ENCODE measurements around the gene MSI1.

- TF ChIP-seq CTCF (IDR thresholded peaks at IDR 0.05; ENCODE audit: insufficient read depth, low read length, poor library complexity, severe bottlenecking), result no peak
- TF ChIP-seq EZH2phosphoT487 (conservative IDR thresholded peaks at IDR 0.05; ENCODE audit: low read length), result no peak
These were observed 4.7 kb upstream of the MSI1 start for GRCh38 chr12:120373683-120374082.

All from SU-DHL-6 (cell line).